Liver (tissue), 9 donors: Measurements from ENCODE around the gene TEKTIP1. TPM values are rescaled to one million over a fixed set of nuclear protein-coding genes. Genes with fewer than 3 reads are reported as not detected.
"Not testable (repeated sequence)": the region's sequence is repeated elsewhere in the genome, so short reads cannot be mapped to it uniquely, and the experiment has no call there.

Source experiments
- DNase-seq: peaks from one replicate; pipeline ENCODE4 v3.0.0-alpha.2; 2017; ENCODE audit warnings: low spot score
- H3K27ac ChIP-seq, 2 donors: one replicate each; pipeline ENCODE4 v1.7.0; 2013; ENCODE audit warnings: inconsistent platforms in 2 of 2, low read length in 2 of 2, control low read depth in 1 of 2, low read depth in 1 of 2, mild to moderate bottlenecking in 1 of 2
- H3K27me3 ChIP-seq, 4 donors: one replicate each; pipeline versions ENCODE4 v1.6.1 to v1.7.0; 2013; ENCODE audit warnings: low read length in 3 of 4, inconsistent platforms in 1 of 4, mild to moderate bottlenecking in 1 of 4, moderate library complexity in 1 of 4; ENCODE audit not compliant: control insufficient read depth in 4 of 4, insufficient read depth in 4 of 4
- H3K36me3 ChIP-seq, 4 donors: one replicate each; pipeline versions ENCODE4 v1.6.1 to v1.7.0; 2013; ENCODE audit warnings: low read length in 3 of 4, mild to moderate bottlenecking in 3 of 4, low read depth in 1 of 4, moderate library complexity in 1 of 4; ENCODE audit not compliant: control insufficient read depth in 4 of 4, insufficient read depth in 3 of 4
- H3K4me1 ChIP-seq, 4 donors: one replicate each; pipeline versions ENCODE4 v1.6.1 to v1.7.0; 2013; ENCODE audit warnings: low read length in 3 of 4, mild to moderate bottlenecking in 3 of 4, moderate library complexity in 1 of 4; ENCODE audit not compliant: control insufficient read depth in 4 of 4, insufficient read depth in 4 of 4
- H3K4me3 ChIP-seq, 3 donors: one replicate each; pipeline versions ENCODE4 v1.6.1 to v1.7.0; 2013; ENCODE audit warnings: low read length in 3 of 3, control low read depth in 1 of 3, low read depth in 1 of 3, mild to moderate bottlenecking in 1 of 3
- H3K9ac ChIP-seq, 2 donors: one replicate each; pipeline ENCODE4 v1.7.0; 2013; ENCODE audit warnings: low read length in 2 of 2, mild to moderate bottlenecking in 2 of 2, moderate library complexity in 2 of 2, control low read depth in 1 of 2, low read depth in 1 of 2
- H3K9me3 ChIP-seq, 4 donors: one replicate each; pipeline versions ENCODE4 v1.6.1 to v1.7.0; 2013; ENCODE audit warnings: low read length in 3 of 4; ENCODE audit not compliant: control insufficient read depth in 4 of 4
- ATF3 ChIP-seq: IDR thresholded peaks from 2 replicates; pipeline ENCODE4 v1.6.1; 2016; ENCODE audit warnings: antibody characterized with exemption
- EGR1 ChIP-seq, 2 donors: IDR thresholded peaks; 2 replicates each; pipeline ENCODE4 v1.6.1; 2016 to 2018; ENCODE audit warnings: antibody characterized with exemption in 2 of 2, low read depth in 2 of 2
- FOXA1 ChIP-seq: IDR thresholded peaks from 2 replicates; pipeline ENCODE4 v1.6.1; 2016; ENCODE audit warnings: antibody characterized with exemption
- FOXA2 ChIP-seq: IDR thresholded peaks from 2 replicates; pipeline ENCODE4 v1.6.1; 2016; ENCODE audit warnings: antibody characterized with exemption
- GABPA ChIP-seq, 2 donors: IDR thresholded peaks in 1 of 2; conservative IDR thresholded peaks in 1 of 2; 2 replicates each; pipeline ENCODE4 v1.6.1; 2016; ENCODE audit warnings: antibody characterized with exemption in 2 of 2, mild to moderate bottlenecking in 1 of 2, moderate library complexity in 1 of 2
- HNF4A ChIP-seq, 2 donors: conservative IDR thresholded peaks; 2 replicates each; pipeline ENCODE4 v1.6.1; 2016; ENCODE audit warnings: antibody characterized with exemption in 2 of 2, mild to moderate bottlenecking in 2 of 2
- HNF4G ChIP-seq: IDR thresholded peaks from 2 replicates; pipeline ENCODE4 v1.6.1; 2016; ENCODE audit warnings: antibody characterized with exemption
- JUND ChIP-seq, 2 donors: IDR thresholded peaks; 2 replicates each; pipeline ENCODE4 v1.6.1; 2016; ENCODE audit warnings: antibody characterized with exemption in 2 of 2
- RXRA ChIP-seq, 2 donors: IDR thresholded peaks; 2 replicates each; pipeline ENCODE4 v1.6.1; 2017 to 2018; ENCODE audit warnings: antibody characterized with exemption in 2 of 2, mild to moderate bottlenecking in 1 of 2
- SP1 ChIP-seq: IDR thresholded peaks from 2 replicates; pipeline ENCODE4 v1.6.1; 2018; ENCODE audit warnings: antibody characterized with exemption, mild to moderate bottlenecking
- TAF1 ChIP-seq: conservative IDR thresholded peaks from 2 replicates; pipeline ENCODE4 v1.6.1; 2016; ENCODE audit warnings: antibody characterized with exemption, mild to moderate bottlenecking
- YY1 ChIP-seq: IDR thresholded peaks from 2 replicates; pipeline ENCODE4 v1.6.1; 2016; ENCODE audit warnings: antibody characterized with exemption, mild to moderate bottlenecking
- WGBS: extraction: QIAGEN DNeasy Blood & Tissue Kit; methylation state at CpG from one replicate; pipeline ENCODE4 v1.1.7; 2013; 5-methylcytosine and 5-hydroxymethylcytosine counted together
- polyA plus RNA-seq, 2 donors: library from polyadenylated mRNA; stranded (reverse) in 1 of 2; unstranded in 1 of 2; fragments of 200-250 nt in 1 of 2; fragments of >200 nt in 1 of 2; fragmentation: Nextera tagmentation in 1 of 2; extraction: Ambion mirVana in 1 of 2; gene quantifications; one replicate each; pipeline versions ENCODE4 v1.2.1 to v1.2.3, GENCODE V29; 2013 to 2015
- total RNA-seq, 2 donors: library from RNA; depleted of rRNA; stranded (reverse); fragments of >200 nt; gene quantifications; one replicate each; pipeline ENCODE4 v1.2.3, GENCODE V29; 2014
- TF ChIP-seq, protein P1 (sequence below): IDR thresholded peaks from 2 replicates; pipeline ENCODE4 v1.6.1; 2016; ENCODE audit warnings: antibody characterized with exemption, mild to moderate bottlenecking
- TF ChIP-seq, protein P2 (sequence below): fragments of 150-350 bp; IDR thresholded peaks from 2 replicates; pipeline ENCODE4 v1.5.1; 2017; ENCODE audit warnings: improper control_type of control experiment, low read depth, low read length; ENCODE audit not compliant: missing input control
- donor health status: healthy.
- donor health status: healthy.
- donor health status: healthy.
- donor health status: healthy.
- donor health status: healthy.

The TEKTIP1 gene
- total and polyA plus RNA-seq, 4 donors = 0.17 TPM; not detected in 3

DNA sequence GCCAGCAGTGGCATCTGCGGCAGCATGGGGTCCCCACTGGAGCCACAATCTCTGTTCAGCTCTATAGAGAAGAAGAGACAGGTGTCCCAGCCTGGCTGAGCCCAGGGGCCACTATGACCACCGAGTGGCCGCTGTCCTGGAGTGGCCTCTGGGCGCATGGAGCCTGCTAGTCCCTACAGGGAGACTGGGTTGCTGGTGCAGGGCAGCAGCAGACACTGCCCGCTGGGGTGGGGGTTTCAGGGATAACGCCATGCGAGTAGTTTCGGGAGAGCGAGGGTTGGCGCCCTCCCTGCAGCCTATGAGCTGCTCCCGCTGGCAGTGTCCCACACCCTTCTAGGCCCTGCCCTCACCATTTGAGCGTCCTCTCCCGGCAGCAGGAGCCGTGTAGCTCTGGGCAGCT, 10.9 kb upstream of the TEKTIP1 start:
- no peak for TF ChIP-seq JUND (IDR thresholded peaks at IDR 0.05)
- TF ChIP-seq EGR1 (IDR thresholded peaks at IDR 0.05; ENCODE audit: low read depth in 2 of 2) = no peak
- no peak for TF ChIP-seq TAF1
- no peak for TF ChIP-seq FOXA1
- no peaks in the 10 kb centered on the region for H3K27me3 ChIP-seq
- H3K36me3 ChIP-seq = peaks cover 16 to 62% (median 28%) of the 10 kb centered on the region in 4 donors
- no peaks in the 10 kb centered on the region for H3K9me3 ChIP-seq
- 98% methylated on average over 14 of the region's 14 CpGs for WGBS
- H3K9ac ChIP-seq = no peak overlapping the region
- H3K4me1 ChIP-seq = peaks cover 0 to 12% (median 7%) of the 10 kb centered on the region in 4 donors
- no peak overlapping the region for H3K4me3 ChIP-seq
- no peak overlapping the region for H3K27ac ChIP-seq
- DNase-seq = no peak

DNA sequence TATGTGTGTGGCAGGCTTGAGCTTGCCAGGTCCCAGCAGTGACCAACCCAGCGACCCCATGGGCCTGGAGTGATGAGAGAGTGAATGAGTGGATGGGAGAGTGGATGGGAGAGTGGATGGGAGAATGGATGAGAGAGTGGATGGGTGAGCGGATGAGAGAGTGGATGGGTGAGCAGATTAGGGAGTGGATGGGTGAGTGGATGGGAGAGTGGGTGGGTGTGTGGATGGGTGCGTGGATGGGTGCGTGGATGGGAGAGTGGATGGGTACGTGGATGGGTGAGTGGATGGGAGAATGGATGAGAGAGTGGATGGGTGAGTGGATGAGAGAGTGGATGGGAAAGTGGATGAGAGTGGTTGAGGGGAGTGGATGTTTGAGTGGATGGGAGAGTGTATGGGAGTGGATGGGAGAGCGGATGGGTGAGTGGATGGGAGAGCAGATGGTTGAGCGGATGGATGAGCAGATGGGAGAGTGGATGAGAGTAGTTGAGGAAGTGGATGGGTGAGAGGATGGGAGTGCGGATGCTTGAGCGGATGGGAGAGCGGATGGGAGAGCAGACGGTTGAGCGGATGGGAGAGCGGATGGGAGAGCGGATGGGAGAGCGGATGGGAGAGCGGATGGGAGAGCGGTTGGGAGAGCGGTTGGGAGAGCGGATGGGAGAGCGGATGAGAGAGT, 10.3 kb upstream of the TEKTIP1 start:
- H3K9me3 ChIP-seq = no peaks in the 10 kb centered on the region
- no peak overlapping the region for H3K27ac ChIP-seq
- TF ChIP-seq YY1 = no peak
- no peak for TF ChIP-seq GABPA (IDR thresholded peaks at IDR 0.05 in 1 of 2, conservative IDR thresholded peaks at IDR 0.05 in 1 of 2)
- TF ChIP-seq, protein P1, sequence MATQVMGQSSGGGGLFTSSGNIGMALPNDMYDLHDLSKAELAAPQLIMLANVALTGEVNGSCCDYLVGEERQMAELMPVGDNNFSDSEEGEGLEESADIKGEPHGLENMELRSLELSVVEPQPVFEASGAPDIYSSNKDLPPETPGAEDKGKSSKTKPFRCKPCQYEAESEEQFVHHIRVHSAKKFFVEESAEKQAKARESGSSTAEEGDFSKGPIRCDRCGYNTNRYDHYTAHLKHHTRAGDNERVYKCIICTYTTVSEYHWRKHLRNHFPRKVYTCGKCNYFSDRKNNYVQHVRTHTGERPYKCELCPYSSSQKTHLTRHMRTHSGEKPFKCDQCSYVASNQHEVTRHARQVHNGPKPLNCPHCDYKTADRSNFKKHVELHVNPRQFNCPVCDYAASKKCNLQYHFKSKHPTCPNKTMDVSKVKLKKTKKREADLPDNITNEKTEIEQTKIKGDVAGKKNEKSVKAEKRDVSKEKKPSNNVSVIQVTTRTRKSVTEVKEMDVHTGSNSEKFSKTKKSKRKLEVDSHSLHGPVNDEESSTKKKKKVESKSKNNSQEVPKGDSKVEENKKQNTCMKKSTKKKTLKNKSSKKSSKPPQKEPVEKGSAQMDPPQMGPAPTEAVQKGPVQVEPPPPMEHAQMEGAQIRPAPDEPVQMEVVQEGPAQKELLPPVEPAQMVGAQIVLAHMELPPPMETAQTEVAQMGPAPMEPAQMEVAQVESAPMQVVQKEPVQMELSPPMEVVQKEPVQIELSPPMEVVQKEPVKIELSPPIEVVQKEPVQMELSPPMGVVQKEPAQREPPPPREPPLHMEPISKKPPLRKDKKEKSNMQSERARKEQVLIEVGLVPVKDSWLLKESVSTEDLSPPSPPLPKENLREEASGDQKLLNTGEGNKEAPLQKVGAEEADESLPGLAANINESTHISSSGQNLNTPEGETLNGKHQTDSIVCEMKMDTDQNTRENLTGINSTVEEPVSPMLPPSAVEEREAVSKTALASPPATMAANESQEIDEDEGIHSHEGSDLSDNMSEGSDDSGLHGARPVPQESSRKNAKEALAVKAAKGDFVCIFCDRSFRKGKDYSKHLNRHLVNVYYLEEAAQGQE = no peak
- no peak for TF ChIP-seq TAF1
- TF ChIP-seq JUND (IDR thresholded peaks at IDR 0.05) = no peak
- no peak for TF ChIP-seq HNF4G
- no peak for TF ChIP-seq HNF4A (conservative IDR thresholded peaks at IDR 0.05)
- TF ChIP-seq RXRA (IDR thresholded peaks at IDR 0.05) = no peak
- no peak for TF ChIP-seq ATF3
- no peak for TF ChIP-seq SP1
- TF ChIP-seq, protein P2, sequence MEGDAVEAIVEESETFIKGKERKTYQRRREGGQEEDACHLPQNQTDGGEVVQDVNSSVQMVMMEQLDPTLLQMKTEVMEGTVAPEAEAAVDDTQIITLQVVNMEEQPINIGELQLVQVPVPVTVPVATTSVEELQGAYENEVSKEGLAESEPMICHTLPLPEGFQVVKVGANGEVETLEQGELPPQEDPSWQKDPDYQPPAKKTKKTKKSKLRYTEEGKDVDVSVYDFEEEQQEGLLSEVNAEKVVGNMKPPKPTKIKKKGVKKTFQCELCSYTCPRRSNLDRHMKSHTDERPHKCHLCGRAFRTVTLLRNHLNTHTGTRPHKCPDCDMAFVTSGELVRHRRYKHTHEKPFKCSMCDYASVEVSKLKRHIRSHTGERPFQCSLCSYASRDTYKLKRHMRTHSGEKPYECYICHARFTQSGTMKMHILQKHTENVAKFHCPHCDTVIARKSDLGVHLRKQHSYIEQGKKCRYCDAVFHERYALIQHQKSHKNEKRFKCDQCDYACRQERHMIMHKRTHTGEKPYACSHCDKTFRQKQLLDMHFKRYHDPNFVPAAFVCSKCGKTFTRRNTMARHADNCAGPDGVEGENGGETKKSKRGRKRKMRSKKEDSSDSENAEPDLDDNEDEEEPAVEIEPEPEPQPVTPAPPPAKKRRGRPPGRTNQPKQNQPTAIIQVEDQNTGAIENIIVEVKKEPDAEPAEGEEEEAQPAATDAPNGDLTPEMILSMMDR = no peak
- TF ChIP-seq FOXA2 = no peak
- H3K9ac ChIP-seq = no peak overlapping the region
- peaks cover 12 to 68% (median 30%) of the 10 kb centered on the region in 4 donors for H3K36me3 ChIP-seq
- no peaks in the 10 kb centered on the region for H3K27me3 ChIP-seq
- no peak for DNase-seq
- H3K4me3 ChIP-seq = no peak overlapping the region
- WGBS = 96% methylated on average over 20 of the region's 20 CpGs
- H3K4me1 ChIP-seq = peaks cover 0 to 9% (median 4%) of the 10 kb centered on the region in 4 donors

GRCh38 chr19:3529299-3529698, 9.7 kb upstream of the TEKTIP1 start:
- not testable (repeated sequence) for H3K4me3 ChIP-seq, H3K9ac ChIP-seq, H3K27me3 ChIP-seq, H3K9me3 ChIP-seq, H3K4me1 ChIP-seq, DNase-seq, H3K27ac ChIP-seq
- WGBS = 99% methylated on average over 7 of the region's 7 CpGs
- peaks cover 12 to 69% (median 33%) of the 10 kb centered on the region in 4 donors for H3K36me3 ChIP-seq
